ENCODE measurements around the gene TEX26.

TEX26 gene

GRCh38 chr13:30976025-30976424 lies 43.6 kb downstream of the TEX26 start:
- DNase-seq (ENCODE audit: low spot score): no peak

DNA sequence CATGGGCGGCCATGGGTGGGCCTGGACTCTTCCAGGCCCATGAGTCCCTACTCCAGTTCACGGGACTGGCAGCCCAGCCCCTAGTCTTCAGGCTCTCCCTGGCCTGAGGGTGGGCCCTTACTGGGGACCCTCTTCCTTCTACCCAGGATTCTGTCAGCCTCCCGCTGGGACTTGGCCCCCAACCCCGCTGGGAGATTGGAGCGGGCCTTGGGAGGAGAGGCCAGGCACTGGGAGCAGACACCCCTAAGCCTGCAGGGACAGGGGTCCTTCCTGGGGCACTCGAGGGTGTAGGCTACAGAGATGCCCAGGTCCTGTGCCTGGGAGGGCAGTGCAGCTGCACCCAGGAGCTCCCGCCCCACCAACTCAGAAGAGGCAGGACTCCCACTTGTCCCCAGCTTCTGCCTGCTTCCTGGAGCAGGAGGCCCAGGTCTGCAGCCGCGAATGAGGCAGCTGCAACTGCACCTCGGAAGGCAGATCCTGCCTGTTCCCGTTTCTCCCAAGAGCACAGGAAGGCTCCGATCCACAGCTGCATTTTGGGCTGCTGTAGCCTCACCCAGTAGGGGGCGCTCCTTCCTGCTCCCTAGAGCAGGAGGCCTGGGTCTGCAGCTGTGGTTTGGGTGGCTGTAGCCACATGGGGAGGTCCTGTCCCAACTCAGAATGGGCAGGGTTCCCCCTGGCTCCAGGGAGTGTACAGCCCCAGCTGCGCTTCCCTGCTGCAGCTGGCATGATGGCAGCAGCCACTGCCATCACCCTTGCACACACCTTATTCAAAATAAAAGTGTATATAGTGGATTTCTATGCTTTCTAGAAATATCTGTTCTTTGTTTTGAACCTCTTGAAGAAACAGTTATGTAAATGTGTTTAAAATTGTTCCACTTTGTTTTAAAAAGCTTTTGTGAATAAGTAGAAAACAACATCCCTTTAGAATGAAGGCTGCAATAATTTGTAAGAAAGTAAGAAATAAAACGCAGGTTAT lies 46.8 kb downstream of the TEX26 start:
- DNase-seq (ENCODE audit: low spot score): peak; percentile 32

- no peak for DNase-seq (ENCODE audit: low spot score)
Measured at GRCh38 chr13:30982506-30982905, 50.0 kb downstream of the TEX26 start.

- DNase-seq (ENCODE audit: low spot score): no peak
Measured at GRCh38 chr13:30982906-30983305, 50.5 kb downstream of the TEX26 start.

DNA sequence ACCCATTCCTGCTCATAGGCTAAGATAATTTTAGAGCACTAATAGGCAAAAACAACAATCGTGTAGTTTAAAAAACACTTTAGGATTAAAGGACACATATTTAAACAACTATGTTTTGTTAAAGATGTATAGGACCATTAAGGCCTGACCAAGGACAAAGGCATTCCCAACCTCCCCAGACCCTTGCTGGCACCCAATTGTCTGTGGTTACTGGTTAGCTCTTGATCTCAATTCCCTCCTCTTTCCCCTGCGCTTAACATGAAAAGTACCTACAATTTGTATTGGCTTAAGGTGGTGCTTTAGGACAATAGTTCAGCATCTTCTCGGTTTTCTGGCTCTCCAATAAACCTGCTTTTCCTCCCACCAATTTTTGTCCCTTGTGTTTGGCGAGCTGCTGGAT lies 51.0 kb downstream of the TEX26 start:
- no peak for DNase-seq (ENCODE audit: low spot score)

DNA sequence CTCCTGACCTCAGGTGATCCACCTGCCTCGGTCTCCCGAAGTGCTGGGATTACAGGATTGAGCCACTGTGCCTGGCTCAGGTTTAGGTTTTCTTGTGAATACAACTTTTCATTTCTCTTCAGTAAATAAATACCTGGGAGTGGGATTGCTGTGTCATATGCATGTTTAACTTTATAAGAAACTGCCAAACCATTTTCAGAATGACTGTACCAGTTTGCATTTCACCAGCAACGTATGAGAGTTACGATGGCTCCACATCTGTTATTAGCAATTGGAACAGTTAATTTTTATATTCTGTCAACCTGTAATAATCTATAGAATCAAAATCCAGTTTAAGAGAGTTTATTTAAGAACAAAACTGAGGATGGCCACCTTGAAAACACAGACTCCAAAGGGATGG lies 52.2 kb downstream of the TEX26 start:
- no peak for DNase-seq (ENCODE audit: low spot score)

- DNase-seq (ENCODE audit: low spot score): no peak
Measured at GRCh38 chr13:30985637-30986205, 53.3 kb downstream of the TEX26 start.

DNA sequence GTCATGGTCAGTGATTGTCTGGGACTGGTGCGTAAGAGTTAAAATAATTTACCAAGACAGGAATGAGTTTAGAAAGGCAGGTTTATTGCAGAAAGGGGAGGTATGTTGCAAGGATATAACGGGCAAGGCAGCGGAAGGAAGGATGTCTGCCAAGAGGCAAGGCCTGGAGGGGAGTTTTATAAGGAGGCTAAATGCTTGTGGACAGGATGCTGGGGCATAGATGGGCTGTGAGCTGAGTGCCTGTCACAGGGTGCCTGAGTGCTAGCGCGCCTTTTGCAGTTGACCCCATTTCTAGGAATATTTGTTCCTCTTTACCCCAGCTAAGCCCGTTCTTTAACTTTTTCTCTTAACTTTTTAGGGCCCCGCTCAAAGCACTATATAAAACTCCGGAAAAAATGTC lies 58.7 kb downstream of the TEX26 start:
- DNase-seq (ENCODE audit: low spot score): no peak

DNA sequence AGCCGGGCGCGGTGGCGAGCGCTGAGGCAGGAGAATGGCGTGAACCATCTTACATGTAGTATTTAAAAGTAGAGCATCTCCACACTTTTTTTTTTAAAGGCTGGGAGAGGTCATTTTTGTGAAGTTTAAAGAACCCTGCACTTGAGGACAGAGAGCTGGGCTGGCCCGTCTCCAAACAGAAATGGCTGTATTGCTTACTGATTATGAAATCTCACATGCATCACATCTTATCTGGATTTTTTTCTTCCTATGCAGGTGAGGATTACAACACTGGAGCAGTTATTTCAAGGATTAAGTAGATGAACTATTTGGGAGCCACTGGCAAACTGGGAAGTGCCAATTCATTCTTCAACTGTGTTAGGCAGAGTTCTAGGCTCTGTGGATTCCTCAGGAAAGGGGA lies 59.5 kb downstream of the TEX26 start:
- no peak for DNase-seq (ENCODE audit: low spot score)

DNA sequence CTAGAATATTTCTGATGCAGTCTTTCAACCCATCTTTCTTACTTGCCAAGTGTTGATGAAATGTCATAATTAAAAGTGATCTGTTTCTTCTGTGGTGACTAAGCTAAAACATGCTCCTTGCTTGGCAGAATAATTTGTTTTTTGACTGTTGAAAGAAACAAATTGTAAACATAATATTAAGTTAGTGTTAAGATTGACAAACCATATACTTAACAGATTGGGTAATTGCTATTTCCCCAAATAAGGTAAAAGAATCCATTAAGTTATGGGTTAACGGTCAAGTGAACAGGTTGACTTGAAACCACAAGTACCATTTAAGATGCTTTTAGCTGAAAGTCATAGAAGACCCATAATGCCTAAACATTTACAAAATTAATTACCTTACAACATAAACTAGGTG lies 62.9 kb downstream of the TEX26 start:
- no peak for DNase-seq (ENCODE audit: low spot score)

DNA sequence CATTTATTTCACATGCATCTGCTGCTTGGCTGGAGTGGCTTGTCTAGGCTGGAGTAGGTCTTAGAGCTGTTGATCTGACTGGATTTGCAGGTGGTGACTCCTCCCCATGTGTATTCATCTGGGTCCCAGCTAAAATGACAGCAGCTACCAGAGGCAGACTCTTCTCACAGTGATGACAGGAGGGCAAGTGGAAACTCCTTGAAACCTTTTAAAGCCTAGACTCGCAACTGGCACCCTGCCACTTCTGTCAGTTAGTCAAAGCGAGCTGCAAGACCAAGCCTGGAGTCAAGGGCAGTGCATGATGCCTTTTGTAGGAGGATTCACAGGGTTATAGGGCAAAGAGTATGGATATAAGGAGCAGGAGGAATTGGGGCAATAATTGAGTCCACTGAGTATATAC lies 65.2 kb downstream of the TEX26 start:
- no peak for DNase-seq (ENCODE audit: low spot score)

- peak; percentile 66 for DNase-seq (ENCODE audit: low spot score)
Measured at GRCh38 chr13:30998136-30999088, 66.0 kb downstream of the TEX26 start.

GRCh38 chr13:31000889-31001288 lies 68.4 kb downstream of the TEX26 start:
- no peak for DNase-seq (ENCODE audit: low spot score)

DNA sequence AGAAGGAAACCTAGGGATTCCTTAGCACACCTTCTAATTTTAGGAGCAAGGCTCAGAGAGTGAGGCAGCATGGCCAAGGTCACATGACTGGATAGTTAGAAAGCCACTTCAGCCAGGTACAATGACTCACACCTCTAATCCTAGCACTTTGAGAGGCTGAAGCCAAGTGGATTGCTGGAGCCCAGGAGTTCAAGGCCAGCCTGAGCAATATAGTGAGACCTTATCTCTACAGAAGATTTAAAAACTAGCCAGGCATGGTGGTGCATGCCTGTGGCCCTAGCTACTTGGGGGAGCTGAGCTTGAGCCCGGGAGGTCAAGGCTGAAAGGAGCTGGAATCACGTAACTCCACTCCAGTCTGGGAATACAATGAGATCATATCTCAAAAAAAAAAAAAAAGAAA lies 69.2 kb downstream of the TEX26 start:
- no peak for DNase-seq (ENCODE audit: low spot score)

GRCh38 chr13:31005066-31005465 lies 72.6 kb downstream of the TEX26 start:
- DNase-seq (ENCODE audit: low spot score): no peak

DNA sequence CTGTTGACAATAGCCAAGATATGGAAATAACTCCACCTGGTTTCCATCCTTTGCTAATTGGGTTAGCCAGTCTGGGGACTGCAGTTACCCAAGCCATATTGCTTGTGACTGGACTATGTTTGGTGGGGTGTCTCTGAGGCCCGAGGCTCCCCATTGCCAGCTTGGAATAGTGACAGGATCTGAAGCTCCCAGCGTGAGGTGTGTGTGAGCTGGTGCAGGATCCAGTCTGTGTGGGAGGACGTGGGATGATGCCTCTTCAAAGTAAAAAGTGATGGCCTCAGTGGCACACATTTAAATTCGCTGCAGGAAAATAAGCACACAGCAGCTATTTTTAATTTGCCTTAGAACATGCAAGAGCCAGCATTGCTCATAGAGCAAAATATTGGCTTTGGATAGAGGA lies 75.0 kb downstream of the TEX26 start:
- DNase-seq (ENCODE audit: low spot score): no peak

DNA sequence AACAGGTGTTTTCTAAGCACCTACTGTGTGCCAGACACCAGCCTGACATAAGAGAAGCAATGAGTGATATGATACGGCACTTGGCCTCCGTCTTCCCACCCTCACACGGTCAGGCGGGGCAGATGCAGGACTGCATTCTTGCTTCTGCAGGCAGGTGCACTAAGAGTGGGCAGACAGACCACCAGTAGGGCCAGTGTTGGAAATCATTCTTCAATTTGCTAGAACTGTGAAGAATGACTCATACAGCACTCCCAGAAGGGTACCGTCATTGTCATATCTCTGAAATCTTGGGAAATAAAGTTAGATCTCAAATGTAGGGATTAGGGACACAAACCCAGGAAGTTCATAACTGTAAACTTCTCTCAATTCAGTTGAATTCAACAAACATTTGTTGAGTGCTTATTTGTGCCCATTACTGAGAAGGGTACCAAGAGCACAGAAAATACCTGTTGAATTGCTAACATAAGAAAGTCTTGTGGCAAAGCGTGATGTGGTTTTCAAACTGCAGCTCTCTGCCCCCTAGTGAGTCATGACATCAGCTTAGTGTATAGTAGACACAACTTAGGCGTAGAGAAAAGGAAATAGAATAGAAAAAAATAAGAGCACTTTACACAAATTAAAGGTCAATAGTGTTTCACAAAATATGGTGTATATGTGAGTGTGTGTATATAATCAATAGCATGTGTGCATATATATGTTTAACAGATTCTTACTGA lies 76.1 kb downstream of the TEX26 start:
- DNase-seq (ENCODE audit: low spot score): no peak

DNA sequence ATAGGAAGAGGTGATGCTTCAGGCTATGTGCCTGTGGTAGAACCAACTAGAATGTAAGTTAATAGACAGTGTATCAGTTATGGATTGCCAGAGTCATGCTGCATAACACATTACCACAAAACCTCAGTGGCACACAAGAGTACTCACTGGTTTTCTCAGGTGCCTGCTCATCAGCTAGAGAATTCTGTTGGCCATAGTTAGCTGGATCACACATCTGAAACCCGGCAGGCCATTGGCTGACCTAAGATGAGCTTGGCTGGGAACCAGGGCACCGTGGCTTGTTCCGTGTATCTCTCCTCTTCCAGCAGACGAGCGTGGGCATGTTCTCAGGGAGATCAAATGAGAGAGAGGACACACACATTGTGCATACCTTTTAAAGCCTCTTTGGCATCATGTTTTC lies 76.7 kb downstream of the TEX26 start:
- no peak for DNase-seq (ENCODE audit: low spot score)

DNA sequence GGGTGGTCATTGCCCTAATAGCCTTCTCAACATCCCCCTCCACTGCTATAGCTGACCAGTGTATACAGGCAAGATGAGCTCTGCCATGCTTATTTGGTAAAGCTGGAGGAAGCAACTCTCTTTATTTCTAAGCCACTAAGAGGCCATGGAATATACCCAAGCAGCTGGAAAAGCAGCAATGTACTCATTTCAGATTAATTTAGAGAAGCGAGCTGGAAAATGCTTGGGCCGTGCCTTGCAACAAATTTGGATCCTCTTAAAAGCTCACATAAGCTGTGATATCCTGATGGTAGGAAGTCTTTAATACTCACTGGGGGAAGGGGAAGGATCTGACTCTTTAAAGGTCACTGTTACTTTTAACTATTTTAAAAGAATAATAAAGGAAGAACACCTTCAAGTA lies 77.8 kb downstream of the TEX26 start:
- DNase-seq (ENCODE audit: low spot score): no peak

DNA sequence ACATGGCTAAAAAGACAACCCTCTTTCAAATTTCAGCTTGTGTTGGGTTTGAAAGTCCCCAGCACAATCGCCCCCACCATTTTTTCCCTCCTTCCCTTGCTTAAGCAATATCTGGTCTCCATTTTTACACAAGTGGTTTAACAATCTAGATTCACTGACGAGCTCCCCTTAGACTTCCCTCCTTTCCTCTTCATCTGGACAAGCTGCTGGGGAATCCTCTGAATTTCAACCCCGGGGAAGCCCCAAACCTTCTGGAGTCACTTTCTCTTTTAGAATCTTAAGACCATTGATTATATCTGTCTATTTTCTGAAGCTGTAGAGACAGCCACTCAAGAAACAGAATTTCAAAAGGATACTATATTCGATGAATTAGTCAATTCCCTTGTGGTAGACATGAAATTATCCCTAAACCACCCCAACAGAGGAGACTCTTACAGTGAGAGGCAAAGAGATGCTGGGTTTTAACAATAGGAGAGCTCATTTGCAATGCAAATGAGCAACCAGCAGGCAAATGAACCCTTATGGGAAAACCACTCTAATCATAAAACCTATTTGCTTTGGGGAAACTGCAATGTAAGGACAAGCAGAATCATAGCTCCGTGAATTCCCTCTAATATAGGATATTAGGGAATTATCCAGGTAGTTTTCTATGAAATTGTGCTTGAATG lies 78.9 kb downstream of the TEX26 start:
- DNase-seq (ENCODE audit: low spot score): no peak
